ENCODE results near the gene PTPRA.
"Not testable (repeated sequence)": the region's sequence is repeated elsewhere in the genome, so short reads cannot be mapped to it uniquely, and the experiment has no call there.

PTPRA gene

GRCh38 chr20:2889797-2890196 lies 16.5 kb downstream of the PTPRA start:
- DNase-seq, result no peak

GRCh38 chr20:2890742-2891141 lies 17.5 kb downstream of the PTPRA start:
- no peak for DNase-seq

- no peak for DNase-seq
These were observed 18.1 kb downstream of the PTPRA start for GRCh38 chr20:2891343-2891742.

- DNase-seq, result no peak
These were observed 19.1 kb downstream of the PTPRA start for GRCh38 chr20:2892376-2892775.

GRCh38 chr20:2894221-2894620 lies 20.9 kb downstream of the PTPRA start:
- no peak for DNase-seq

- DNase-seq, result not testable (repeated sequence)
These were observed 21.9 kb downstream of the PTPRA start for GRCh38 chr20:2895154-2895553.

- no peak for DNase-seq
These were observed 26.0 kb downstream of the PTPRA start for GRCh38 chr20:2899243-2899642.

- no peak for DNase-seq
These were observed 27.7 kb downstream of the PTPRA start for GRCh38 chr20:2900845-2901592.

GRCh38 chr20:2902291-2902690 lies 29.0 kb downstream of the PTPRA start:
- DNase-seq, result no peak

GRCh38 chr20:2902818-2903217 lies 29.5 kb downstream of the PTPRA start:
- no peak for DNase-seq

- no peak for DNase-seq
These were observed 30.4 kb downstream of the PTPRA start for GRCh38 chr20:2903686-2904085.

GRCh38 chr20:2907519-2907918 lies 34.2 kb downstream of the PTPRA start:
- no peak for DNase-seq

- no peak for DNase-seq
These were observed 36.7 kb downstream of the PTPRA start for GRCh38 chr20:2909953-2910352.

- no peak for DNase-seq
These were observed 37.9 kb downstream of the PTPRA start for GRCh38 chr20:2911200-2911599.

- DNase-seq, result no peak
These were observed 40.9 kb downstream of the PTPRA start for GRCh38 chr20:2914160-2914559.

GRCh38 chr20:2917266-2917665 lies 44.0 kb downstream of the PTPRA start:
- no peak for DNase-seq

- no peak for DNase-seq
These were observed 45.1 kb downstream of the PTPRA start for GRCh38 chr20:2918096-2919049.

- no peak for DNase-seq
These were observed 46.4 kb downstream of the PTPRA start for GRCh38 chr20:2919518-2920245.

GRCh38 chr20:2920473-2920872 lies 47.2 kb downstream of the PTPRA start:
- no peak for DNase-seq

- no peak for DNase-seq
These were observed 48.2 kb downstream of the PTPRA start for GRCh38 chr20:2921506-2921905.

GRCh38 chr20:2922957-2923356 lies 49.7 kb downstream of the PTPRA start:
- DNase-seq, result no peak

GRCh38 chr20:2930538-2930937 lies 57.3 kb downstream of the PTPRA start:
- DNase-seq, result no peak

GRCh38 chr20:2932498-2932897 lies 59.2 kb downstream of the PTPRA start:
- DNase-seq, result no peak

Measured in activated T-cell treated with anti-CD3 and anti-CD28 coated beads, Interleukin-2, amount 50 U/mL, for 48 hours (primary cell).